Ovary (tissue), 9 donors: ENCODE results near the gene VSIG10L. TPM values are rescaled to one million over a fixed set of nuclear protein-coding genes. Genes with fewer than 3 reads are reported as not detected.

Source experiments
- DNase-seq, 5 donors: peaks; one replicate each; pipeline ENCODE4 v3.0.0-alpha.2; 2019 to 2020
- H3K27ac ChIP-seq, 2 donors: fragments of 200-600 bp; one replicate each; pipeline versions ENCODE4 v1.5.1 to v1.8.0; 2019 to 2022
- H3K27me3 ChIP-seq: fragments of 200-600 bp; one replicate; pipeline ENCODE4 v1.8.0; 2022
- H3K36me3 ChIP-seq: fragments of 200-600 bp; sonication (generic); one replicate; pipeline ENCODE4 v1.5.1; 2019
- H3K4me1 ChIP-seq: one replicate; pipeline ENCODE4 v1.8.1; 2013; ENCODE audit warnings: mild to moderate bottlenecking, moderate library complexity; ENCODE audit not compliant: insufficient read depth
- H3K4me3 ChIP-seq: fragments of 200-600 bp; sonication (generic); one replicate; pipeline ENCODE4 v1.5.1; 2017
- H3K9me3 ChIP-seq, 2 donors: fragments of 200-600 bp in 1 of 2; sonication (generic) in 1 of 2; one replicate each; pipeline versions ENCODE4 v1.5.1 to v1.8.1; 2013 to 2019; ENCODE audit warnings: mild to moderate bottlenecking in 1 of 2, moderate library complexity in 1 of 2
- EP300 ChIP-seq: sonication (generic); formaldehyde crosslinking; IDR thresholded peaks from one replicate; pipeline ENCODE4 v1.6.1; 2017; ENCODE audit warnings: antibody characterized with exemption
- POLR2A ChIP-seq: fragments of 450-650 bp; IDR thresholded peaks from one replicate; pipeline ENCODE4 v1.6.1; 2017; ENCODE audit warnings: antibody characterized with exemption, mild to moderate bottlenecking, moderate library complexity
- WGBS, 3 donors: extraction: QIAGEN DNeasy Blood & Tissue Kit in 1 of 3; methylation state at CpG; one replicate each; pipeline versions ENCODE4 v1.1.5 to v1.1.7; 2013 to 2017; 5-methylcytosine and 5-hydroxymethylcytosine counted together
- intact Hi-C, 4 donors: fragments of 100-400 bp; cut with DNase I; formaldehyde crosslinking; loops; one replicate each; pipeline versions ENCODE4 v1.11.0 to v1.15.1; 2022 to 2023
- polyA plus RNA-seq, 2 donors: library from polyadenylated mRNA; stranded (reverse); fragments of 200-250 nt in 1 of 2; fragments of 350-450 nt in 1 of 2; fragmentation: Illumina TruSeq in 1 of 2; extraction: RNeasy Lipid Tissue Mini Kit (QIAGEN cat#74804) in 1 of 2; gene quantifications; one replicate each; pipeline ENCODE4 v1.2.3, GENCODE V29; 2013 to 2014
- total RNA-seq, 7 donors: library from RNA; depleted of rRNA in 2 of 7; stranded (reverse); fragments of >200 nt in 2 of 7; fragmentation: NEBNext Ultra II Directional in 3 of 7; extraction: Animal tissue kit (Norgen Biotek cat#: 25700) in 3 of 7; gene quantifications; one replicate each; pipeline versions ENCODE4 v1.1.0 to v1.2.4, GENCODE V29; 2016 to 2023
- TF ChIP-seq, protein P1 (sequence below), 3 donors: fragments of 450-650 bp in 2 of 3; fragments of 200-600 bp in 1 of 3; IDR thresholded peaks; one replicate each; pipeline versions ENCODE4 v1.5.1 to v1.8.0; 2016 to 2022; ENCODE audit warnings: antibody characterized with exemption in 3 of 3, mild to moderate bottlenecking in 1 of 3
- donor health status: DM: no; HTN: no; CAD: no; lungs with moderate emphysema.
- donor health status: DM: no; HTN: no; CAD: no.
- donor health status: Bipolar disorder and iron deficiency.
- donor health status: DM: yes; HTN: yes; CAD: no.
- donor health status: DM: no; HTN: no; CAD: no.
- donor health status: DM: yes; HTN: yes; CAD: no.

VSIG10L gene
- total and polyA plus RNA-seq, 9 donors, result 1.8 to 8.1 (median 5.4) TPM

DNA sequence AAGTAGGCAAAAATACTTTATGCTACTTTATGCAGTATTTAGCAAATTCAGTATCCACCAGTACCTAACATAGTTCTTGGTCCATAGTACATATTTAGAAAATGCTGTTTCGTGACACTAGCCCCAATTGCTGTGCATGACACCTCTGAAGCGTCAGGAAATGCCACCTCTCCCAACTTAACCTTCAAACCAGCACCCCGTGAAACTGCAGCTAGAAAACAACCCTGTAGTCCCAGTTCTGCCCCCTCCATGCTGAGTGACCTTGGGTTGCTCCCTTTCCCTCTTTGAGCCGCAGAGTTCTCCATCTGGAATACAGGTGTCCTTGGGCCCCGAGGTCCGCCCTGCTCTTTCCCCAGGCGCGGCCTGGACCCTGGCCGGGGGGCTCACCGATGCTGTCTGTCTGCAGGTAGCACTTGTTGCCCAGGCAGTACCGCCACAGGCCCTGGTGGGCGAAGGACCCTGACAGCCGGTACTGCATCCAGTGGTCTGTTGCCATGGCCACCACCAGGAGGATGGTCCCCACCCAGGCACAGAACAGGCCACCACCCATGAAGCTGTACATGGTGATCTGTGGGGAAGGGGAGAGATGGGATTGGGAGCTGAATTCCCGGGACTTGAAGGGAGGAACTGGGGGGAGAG lies 45.1 kb upstream of the VSIG10L start:
- no peaks in the 10 kb centered on the region for H3K9me3 ChIP-seq
- no peaks in the 10 kb centered on the region for H3K36me3 ChIP-seq
- TF ChIP-seq POLR2A (no peak), EP300 (no peak)
- TF ChIP-seq, protein P1, sequence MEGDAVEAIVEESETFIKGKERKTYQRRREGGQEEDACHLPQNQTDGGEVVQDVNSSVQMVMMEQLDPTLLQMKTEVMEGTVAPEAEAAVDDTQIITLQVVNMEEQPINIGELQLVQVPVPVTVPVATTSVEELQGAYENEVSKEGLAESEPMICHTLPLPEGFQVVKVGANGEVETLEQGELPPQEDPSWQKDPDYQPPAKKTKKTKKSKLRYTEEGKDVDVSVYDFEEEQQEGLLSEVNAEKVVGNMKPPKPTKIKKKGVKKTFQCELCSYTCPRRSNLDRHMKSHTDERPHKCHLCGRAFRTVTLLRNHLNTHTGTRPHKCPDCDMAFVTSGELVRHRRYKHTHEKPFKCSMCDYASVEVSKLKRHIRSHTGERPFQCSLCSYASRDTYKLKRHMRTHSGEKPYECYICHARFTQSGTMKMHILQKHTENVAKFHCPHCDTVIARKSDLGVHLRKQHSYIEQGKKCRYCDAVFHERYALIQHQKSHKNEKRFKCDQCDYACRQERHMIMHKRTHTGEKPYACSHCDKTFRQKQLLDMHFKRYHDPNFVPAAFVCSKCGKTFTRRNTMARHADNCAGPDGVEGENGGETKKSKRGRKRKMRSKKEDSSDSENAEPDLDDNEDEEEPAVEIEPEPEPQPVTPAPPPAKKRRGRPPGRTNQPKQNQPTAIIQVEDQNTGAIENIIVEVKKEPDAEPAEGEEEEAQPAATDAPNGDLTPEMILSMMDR (IDR thresholded peaks at IDR 0.05), result no peak
- 74 to 80% (median 78%) methylated on average over 14 of the region's 14 CpGs for WGBS, 3 donors
- intact Hi-C loops, result no loop called here
- no peaks in the 10 kb centered on the region for H3K27me3 ChIP-seq
- no peaks in the 10 kb centered on the region for H3K4me1 ChIP-seq
- no peak overlapping the region for H3K27ac ChIP-seq
- H3K4me3 ChIP-seq, result no peak overlapping the region
- no peak for DNase-seq

DNA sequence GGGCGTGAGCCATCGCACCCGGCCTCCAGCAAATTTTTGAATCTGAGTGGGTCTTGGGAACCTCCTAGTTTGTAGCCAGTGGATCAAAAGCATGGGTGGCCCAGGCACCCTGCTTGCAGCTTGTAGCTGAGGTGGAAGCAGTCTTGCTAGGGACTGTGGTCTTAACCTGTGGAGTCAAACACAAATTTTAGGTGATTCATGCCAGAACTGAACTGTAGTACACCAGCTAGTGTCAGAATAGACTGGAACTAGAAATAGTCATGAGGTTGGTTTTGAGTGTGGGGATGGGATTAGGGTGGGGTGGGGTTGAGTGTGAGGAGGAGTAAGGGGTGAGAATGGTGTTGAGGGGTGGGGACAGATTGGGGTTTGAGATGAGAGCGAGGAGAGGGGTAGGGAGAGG lies 40.1 kb upstream of the VSIG10L start:
- TF ChIP-seq POLR2A, result no peak
- TF ChIP-seq, protein P1 (IDR thresholded peaks at IDR 0.05), result no peak
- TF ChIP-seq EP300, result no peak
- Histone ChIP-seq H3K9me3 (no peaks in the 10 kb centered on the region), H3K36me3 (no peaks in the 10 kb centered on the region), H3K4me1 (no peaks in the 10 kb centered on the region), H3K4me3 (no peak overlapping the region), H3K27ac (no peak overlapping the region), H3K27me3 (no peaks in the 10 kb centered on the region)
- 92 to 94% (median 94%) methylated on average over 4 of the region's 4 CpGs for WGBS, 3 donors
- intact Hi-C loops, result no loop called here
- DNase-seq, result no peak

DNA sequence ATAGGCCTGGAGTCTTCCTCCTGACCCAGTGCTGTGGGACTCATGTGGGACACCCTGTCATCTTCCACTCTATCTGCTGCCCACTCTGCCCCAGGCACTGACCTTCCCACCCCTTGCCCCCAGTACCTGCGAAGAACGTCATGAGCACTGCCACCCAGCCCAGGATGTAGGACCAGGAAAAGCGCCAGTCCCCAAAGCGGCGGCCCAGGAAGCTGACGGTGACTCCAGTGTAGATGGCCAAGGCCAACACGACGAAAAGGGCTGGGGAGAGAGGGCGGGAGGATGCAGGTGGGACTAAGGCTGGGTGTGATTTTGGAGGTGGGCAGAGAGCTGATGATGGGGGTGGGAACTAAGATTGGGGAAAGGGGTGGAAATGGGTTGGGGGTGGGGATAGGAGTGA lies 38.4 kb upstream of the VSIG10L start:
- intact Hi-C loops, result no loop called here
- no peak overlapping the region for H3K4me3 ChIP-seq
- H3K4me1 ChIP-seq, result no peaks in the 10 kb centered on the region
- TF ChIP-seq EP300 (no peak), POLR2A (no peak)
- TF ChIP-seq, protein P1 (IDR thresholded peaks at IDR 0.05), result no peak
- no peaks in the 10 kb centered on the region for H3K9me3 ChIP-seq
- no peak for DNase-seq
- no peaks in the 10 kb centered on the region for H3K27me3 ChIP-seq
- no peak overlapping the region for H3K27ac ChIP-seq
- H3K36me3 ChIP-seq, result no peaks in the 10 kb centered on the region
- 91 to 93% (median 91%) methylated on average over 9 of the region's 9 CpGs for WGBS, 3 donors

DNA sequence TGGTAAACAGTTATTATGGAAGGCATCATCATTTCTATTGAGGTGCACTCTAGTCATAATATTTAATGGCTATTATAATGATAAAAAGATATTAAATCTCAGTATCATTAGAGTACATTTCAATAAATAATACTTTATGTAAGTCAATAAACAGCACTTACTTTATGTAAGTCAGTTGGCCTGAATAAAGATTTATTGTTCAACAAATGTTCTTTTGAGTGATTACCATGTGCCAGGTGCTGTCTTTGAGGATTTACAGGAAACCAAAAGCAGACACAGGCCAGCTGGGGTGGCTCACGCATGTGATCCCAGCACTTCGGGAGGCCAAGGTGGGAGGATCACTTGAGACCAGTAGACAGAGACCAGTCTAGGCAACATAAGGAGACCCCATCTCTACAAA lies 35.5 kb upstream of the VSIG10L start:
- intact Hi-C loops, result no loop called here
- no peak overlapping the region for H3K27ac ChIP-seq
- no peak overlapping the region for H3K4me3 ChIP-seq
- no peaks in the 10 kb centered on the region for H3K36me3 ChIP-seq
- no peaks in the 10 kb centered on the region for H3K4me1 ChIP-seq
- no peaks in the 10 kb centered on the region for H3K27me3 ChIP-seq
- no peak for DNase-seq
- TF ChIP-seq POLR2A (no peak), EP300 (no peak)
- TF ChIP-seq, protein P1 (IDR thresholded peaks at IDR 0.05), result no peak
- H3K9me3 ChIP-seq, result no peaks in the 10 kb centered on the region
- WGBS, 3 donors, result 67 to 90% (median 79%) methylated on average over 2 of the region's 2 CpGs
